Measurements from ENCODE around the gene CYREN. TPM values are rescaled to one million over a fixed set of nuclear protein-coding genes. Genes with fewer than 3 reads are reported as not detected.

CYREN gene
- polyA plus RNA-seq, 1 donor (not counting 4 experiments of a cell fraction or from before 2014, with no cell fraction given): 41.7 TPM

GRCh38 chr7:135117096-135117495 is 53.4 kb downstream of the CYREN start:
- H3K4me2 ChIP-seq (ENCODE audit: control insufficient read depth, extremely low read depth, insufficient read depth, low read depth, low read length): no peak overlapping the region
- DNase-seq (ENCODE audit: low read depth, low spot score) (no peak), FAIRE-seq (no peak)
- H3K9me3 ChIP-seq (ENCODE audit: control insufficient read depth, low read depth, low read length): no peaks in the 10 kb centered on the region
- no peak overlapping the region for H3K4me3 ChIP-seq (ENCODE audit: control insufficient read depth in 2 of 3, extremely low read depth in 1 of 3, insufficient read depth in 2 of 3, low read depth in 1 of 3, low read length in 3 of 3)
- dilution Hi-C loops (cut with MboI; ENCODE audit: extremely low pct_ligation_motif_present, low sequenced_read_pairs): no loop called here
- H3K27ac ChIP-seq (ENCODE audit: control insufficient read depth, insufficient read depth, low read length): no peak overlapping the region
- no peak overlapping the region for H2AFZ ChIP-seq (ENCODE audit: control insufficient read depth, low read length)
- H3K9ac ChIP-seq (ENCODE audit: control insufficient read depth, extremely low read depth, insufficient read depth, low read length): no peak overlapping the region
- H3K9me1 ChIP-seq (ENCODE audit: control insufficient read depth, extremely low read depth, insufficient read depth, low read length): no peaks in the 10 kb centered on the region
- no peaks in the 10 kb centered on the region for H3K4me1 ChIP-seq (ENCODE audit: control insufficient read depth, extremely low read depth, insufficient read depth, low read length)
- H3K79me2 ChIP-seq (ENCODE audit: control insufficient read depth, insufficient read depth, low read length): no peaks in the 10 kb centered on the region
- H3K36me3 ChIP-seq (ENCODE audit: control insufficient read depth in 2 of 2, extremely low read depth in 1 of 2, insufficient read depth in 2 of 2, low read length in 2 of 2): no peaks in the 10 kb centered on the region
- no peaks in the 10 kb centered on the region for H4K20me1 ChIP-seq (ENCODE audit: control insufficient read depth, extremely low read depth, insufficient read depth, low read length)
- TF ChIP-seq CTCF (optimal IDR thresholded peaks at IDR 0.05 in 1 of 3, IDR thresholded peaks at IDR 0.05 in 1 of 3, conservative IDR thresholded peaks at IDR 0.05 in 1 of 3; ENCODE audit: extremely low read depth in 1 of 3, insufficient read depth in 2 of 3, low read length in 3 of 3): no peak
- TF ChIP-seq EZH2 (IDR thresholded peaks at IDR 0.05; ENCODE audit: low read length): no peak
- H3K27me3 ChIP-seq (ENCODE audit: control insufficient read depth, extremely low read depth, insufficient read depth, low read length): no peaks in the 10 kb centered on the region

Small RNA genes lying within 50 kb of the gene (small RNA-seq; reads per million reads assigned to genes)
- gene MIR6509 (ENCODE audit: insufficient read length in 3 of 3, low read depth in 3 of 3, low replicate concordance in 1 of 3): 0 to 1.0 (median 1.0) reads per million in 3 experiments

Other genes starting within 250 kb of the CYREN start
- gene AGBL3, start 184.2 kb downstream of the CYREN start, polyA plus RNA-seq: 0.53 to 0.97 TPM (median 0.57 TPM) in 3 replicates
- 0.17 to 0.48 TPM (median 0.45 TPM) in 3 replicates for gene TMEM140, start 22.6 kb downstream of the CYREN start, polyA plus RNA-seq
- gene WDR91, start 40.8 kb upstream of the CYREN start, polyA plus RNA-seq: 19.1 to 34.6 TPM (median 22.5 TPM) in 3 replicates
- gene STRA8, start 63.1 kb upstream of the CYREN start, polyA plus RNA-seq: not detected in 3 replicates